ENCODE results near the gene KLHL21. TPM values are rescaled to one million over a fixed set of nuclear protein-coding genes. Genes with fewer than 3 reads are reported as not detected.

Gene KLHL21
- total RNA-seq, 1 experiment from 2014 or later: 12.2 TPM

DNA sequence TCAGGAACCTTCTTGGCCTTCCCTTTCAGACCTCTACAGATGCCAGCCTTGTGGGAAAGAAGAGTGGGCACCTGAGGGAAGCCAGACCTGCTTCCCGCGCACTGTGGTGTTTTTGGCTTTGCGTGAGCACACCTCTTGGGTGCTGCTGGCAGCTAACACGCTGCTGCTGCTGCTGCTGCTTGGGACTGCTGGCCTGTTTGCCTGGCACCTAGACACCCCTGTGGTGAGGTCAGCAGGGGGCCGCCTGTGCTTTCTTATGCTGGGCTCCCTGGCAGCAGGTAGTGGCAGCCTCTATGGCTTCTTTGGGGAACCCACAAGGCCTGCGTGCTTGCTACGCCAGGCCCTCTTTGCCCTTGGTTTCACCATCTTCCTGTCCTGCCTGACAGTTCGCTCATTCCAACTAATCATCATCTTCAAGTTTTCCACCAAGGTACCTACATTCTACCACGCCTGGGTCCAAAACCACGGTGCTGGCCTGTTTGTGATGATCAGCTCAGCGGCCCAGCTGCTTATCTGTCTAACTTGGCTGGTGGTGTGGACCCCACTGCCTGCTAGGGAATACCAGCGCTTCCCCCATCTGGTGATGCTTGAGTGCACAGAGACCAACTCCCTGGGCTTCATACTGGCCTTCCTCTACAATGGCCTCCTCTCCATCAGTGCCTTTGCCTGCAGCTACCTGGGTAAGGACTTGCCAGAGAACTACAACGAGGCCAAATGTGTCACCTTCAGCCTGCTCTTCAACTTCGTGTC, 23.9 kb downstream of the KLHL21 start:
- H3K9me2 ChIP-seq (replicated peaks; ENCODE audit: insufficient read depth, low read length): no peaks in the 10 kb centered on the region
- H4K20me1 ChIP-seq (ENCODE audit: insufficient read depth, low read depth, low read length): peaks cover 9% of the 10 kb centered on the region
- no peaks in the 10 kb centered on the region for H3K36me3 ChIP-seq (ENCODE audit: insufficient read depth, low read length)
- H3K27me3 ChIP-seq (ENCODE audit: low read length): no peaks in the 10 kb centered on the region
- H3K4me1 ChIP-seq (ENCODE audit: low read length): peaks cover 29% of the 10 kb centered on the region
- peak overlapping the region; percentile 84 for H3K4me2 ChIP-seq (ENCODE audit: low read depth, low read length, poor library complexity, severe bottlenecking)
- peak overlapping the region; percentile 67 for H3K9ac ChIP-seq (ENCODE audit: low read length)
- no peak for DNase-seq
- peaks cover 32% of the 10 kb centered on the region for H3K79me2 ChIP-seq (ENCODE audit: low read length)
- H3K27ac ChIP-seq (ENCODE audit: low read length): no peak overlapping the region
- no peaks in the 10 kb centered on the region for H3K9me3 ChIP-seq (ENCODE audit: low read length)
- H2AFZ ChIP-seq (ENCODE audit: low read length): no peak overlapping the region
- peak overlapping the region; percentile 88; the same call in 1 of the 2 replicates for H3K4me3 ChIP-seq (ENCODE audit: low read length)

DNA sequence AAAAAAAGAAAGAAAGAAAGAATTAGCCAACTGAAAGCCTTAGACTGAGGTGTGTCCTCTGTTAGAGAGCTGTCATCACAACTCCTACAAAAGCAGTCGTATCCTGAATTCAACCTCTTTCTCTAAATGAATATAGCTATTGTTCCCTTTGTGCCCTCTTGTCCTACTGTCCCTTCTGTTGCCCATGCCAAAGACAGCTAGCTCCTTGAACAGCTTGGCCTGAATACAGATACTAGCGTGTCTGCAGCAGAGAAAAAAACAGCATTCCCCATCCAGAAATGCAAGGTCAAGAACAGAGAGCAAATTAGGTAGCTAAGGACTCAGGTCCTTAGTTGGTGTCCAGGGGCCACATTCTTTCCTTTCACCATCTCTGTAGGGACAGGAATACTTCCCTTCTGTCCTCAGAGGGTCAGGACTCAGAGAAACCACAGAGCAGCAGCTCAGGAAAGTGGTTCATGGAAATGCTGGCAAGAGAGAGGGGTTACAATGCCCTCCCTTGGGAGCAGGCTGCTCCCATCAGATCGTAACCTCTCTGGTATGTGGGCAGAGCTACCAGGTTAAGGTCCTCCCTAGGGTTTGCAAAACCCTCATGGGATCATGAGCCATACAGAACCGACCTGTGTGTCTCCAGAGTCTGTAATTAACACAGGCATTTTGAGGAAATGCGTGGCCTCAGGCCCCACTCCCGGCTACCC, 24.7 kb downstream of the KLHL21 start:
- Histone ChIP-seq H3K9ac (ENCODE audit: low read length) (no peak overlapping the region), H3K36me3 (ENCODE audit: insufficient read depth, low read length) (no peaks in the 10 kb centered on the region), H3K4me2 (ENCODE audit: low read depth, low read length, poor library complexity, severe bottlenecking) (no peak overlapping the region), H3K4me3 (ENCODE audit: low read length) (no peak overlapping the region), H3K9me2 (replicated peaks; ENCODE audit: insufficient read depth, low read length) (no peaks in the 10 kb centered on the region), H3K4me1 (ENCODE audit: low read length) (peaks cover 29% of the 10 kb centered on the region), H3K79me2 (ENCODE audit: low read length) (peaks cover 32% of the 10 kb centered on the region), H4K20me1 (ENCODE audit: insufficient read depth, low read depth, low read length) (peaks cover 9% of the 10 kb centered on the region), H3K27me3 (ENCODE audit: low read length) (no peaks in the 10 kb centered on the region), H2AFZ (ENCODE audit: low read length) (no peak overlapping the region), H3K27ac (ENCODE audit: low read length) (no peak overlapping the region), H3K9me3 (ENCODE audit: low read length) (no peaks in the 10 kb centered on the region)
- DNase-seq: no peak

DNA sequence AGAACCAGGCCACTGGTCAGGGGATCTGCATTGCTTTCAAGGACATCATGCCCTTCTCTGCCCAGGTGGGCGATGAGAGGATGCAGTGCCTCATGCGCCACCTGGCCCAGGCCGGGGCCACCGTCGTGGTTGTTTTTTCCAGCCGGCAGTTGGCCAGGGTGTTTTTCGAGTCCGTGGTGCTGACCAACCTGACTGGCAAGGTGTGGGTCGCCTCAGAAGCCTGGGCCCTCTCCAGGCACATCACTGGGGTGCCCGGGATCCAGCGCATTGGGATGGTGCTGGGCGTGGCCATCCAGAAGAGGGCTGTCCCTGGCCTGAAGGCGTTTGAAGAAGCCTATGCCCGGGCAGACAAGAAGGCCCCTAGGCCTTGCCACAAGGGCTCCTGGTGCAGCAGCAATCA, 27.9 kb downstream of the KLHL21 start:
- no peaks in the 10 kb centered on the region for H4K20me1 ChIP-seq (ENCODE audit: insufficient read depth, low read depth, low read length)
- peaks cover 11% of the 10 kb centered on the region for H3K4me1 ChIP-seq (ENCODE audit: low read length)
- H3K27me3 ChIP-seq (ENCODE audit: low read length): no peaks in the 10 kb centered on the region; the same call in 1 of the 2 replicates
- H3K4me3 ChIP-seq (ENCODE audit: low read length): no peak overlapping the region
- no peaks in the 10 kb centered on the region; the same call in 1 of the 2 replicates for H3K79me2 ChIP-seq (ENCODE audit: low read length)
- no peak for DNase-seq
- no peak overlapping the region for H2AFZ ChIP-seq (ENCODE audit: low read length)
- H3K9me2 ChIP-seq (replicated peaks; ENCODE audit: insufficient read depth, low read length): no peaks in the 10 kb centered on the region
- no peaks in the 10 kb centered on the region for H3K36me3 ChIP-seq (ENCODE audit: insufficient read depth, low read length)
- no peak overlapping the region for H3K9ac ChIP-seq (ENCODE audit: low read length)
- no peak overlapping the region for H3K27ac ChIP-seq (ENCODE audit: low read length)
- H3K4me2 ChIP-seq (ENCODE audit: low read depth, low read length, poor library complexity, severe bottlenecking): no peak overlapping the region
- peaks cover 3% of the 10 kb centered on the region; the same call in 1 of the 2 replicates for H3K9me3 ChIP-seq (ENCODE audit: low read length)

DNA sequence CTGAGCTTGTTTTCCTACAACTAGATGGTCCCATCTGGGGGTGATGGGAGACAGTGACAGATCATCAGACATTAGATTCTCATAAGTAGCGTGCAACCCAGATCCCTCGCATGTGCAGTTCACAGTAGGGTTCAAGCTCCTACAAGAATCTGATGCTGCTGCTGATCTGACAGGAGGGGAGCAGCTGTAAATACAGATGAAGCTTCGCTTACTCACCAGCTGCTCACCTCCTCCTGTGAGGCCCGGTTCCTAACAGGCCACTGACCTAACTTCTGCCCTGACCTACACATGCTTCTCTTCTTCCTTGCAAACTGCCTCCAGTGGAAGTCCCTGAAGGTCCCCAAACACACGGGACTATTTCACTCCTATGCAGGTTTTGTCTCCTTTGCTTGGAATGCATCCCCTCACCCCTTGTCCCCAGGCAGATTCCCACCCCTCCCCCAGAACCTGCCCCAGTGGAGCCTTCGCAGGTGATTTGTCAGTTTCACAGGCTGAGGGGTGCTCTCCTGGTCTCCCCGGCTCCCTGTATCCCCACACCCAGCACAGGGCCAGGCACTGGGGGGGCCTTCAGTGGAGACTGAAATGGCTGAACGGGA, 28.5 kb downstream of the KLHL21 start:
- no peak overlapping the region for H3K9ac ChIP-seq (ENCODE audit: low read length)
- H3K36me3 ChIP-seq (ENCODE audit: insufficient read depth, low read length): no peaks in the 10 kb centered on the region
- no peaks in the 10 kb centered on the region for H3K79me2 ChIP-seq (ENCODE audit: low read length)
- no peak overlapping the region for H3K27ac ChIP-seq (ENCODE audit: low read length)
- DNase-seq: no peak
- peaks cover 3% of the 10 kb centered on the region; the same call in 1 of the 2 replicates for H3K9me3 ChIP-seq (ENCODE audit: low read length)
- no peaks in the 10 kb centered on the region; the same call in 1 of the 2 replicates for H3K27me3 ChIP-seq (ENCODE audit: low read length)
- H2AFZ ChIP-seq (ENCODE audit: low read length): no peak overlapping the region
- H4K20me1 ChIP-seq (ENCODE audit: insufficient read depth, low read depth, low read length): no peaks in the 10 kb centered on the region
- H3K9me2 ChIP-seq (replicated peaks; ENCODE audit: insufficient read depth, low read length): no peaks in the 10 kb centered on the region
- H3K4me1 ChIP-seq (ENCODE audit: low read length): peaks cover 6% of the 10 kb centered on the region
- no peak overlapping the region for H3K4me2 ChIP-seq (ENCODE audit: low read depth, low read length, poor library complexity, severe bottlenecking)
- no peak overlapping the region for H3K4me3 ChIP-seq (ENCODE audit: low read length)

DNA sequence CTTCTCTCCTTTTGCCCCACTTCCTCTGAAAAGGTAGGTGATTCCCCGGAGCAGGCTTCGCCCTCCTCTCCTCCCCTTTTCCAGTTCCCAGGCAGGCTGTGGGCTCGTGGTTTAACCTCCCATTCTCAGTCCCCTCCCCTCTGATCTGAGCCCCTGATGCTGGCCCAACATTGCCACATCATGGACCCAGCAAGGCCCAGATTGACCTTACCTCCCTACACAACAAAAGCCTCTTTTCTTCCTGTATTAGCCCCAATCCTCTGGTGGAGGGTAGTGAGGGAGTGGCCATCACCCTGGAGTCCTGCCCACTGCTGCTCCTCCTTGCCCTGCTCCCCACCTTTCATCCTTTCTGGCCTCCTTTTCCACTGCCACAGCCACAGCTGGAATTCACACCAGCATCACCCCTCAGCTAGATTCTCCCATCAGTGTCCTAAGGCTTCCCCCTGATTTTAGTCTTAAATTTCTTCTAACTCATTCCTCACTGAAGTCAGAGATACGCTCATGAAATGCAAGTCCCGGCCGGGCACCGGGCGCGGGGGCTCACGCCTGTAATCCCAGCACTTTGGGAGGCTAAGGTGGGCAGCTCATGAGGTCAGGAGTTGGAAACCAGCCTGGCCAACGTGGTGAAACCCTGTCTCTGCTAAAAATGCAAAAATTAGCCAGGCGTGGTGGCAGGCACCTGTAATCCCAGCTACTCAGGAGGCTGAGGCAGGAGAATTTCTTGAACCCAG, 29.9 kb downstream of the KLHL21 start:
- Histone ChIP-seq H4K20me1 (ENCODE audit: insufficient read depth, low read depth, low read length) (no peaks in the 10 kb centered on the region), H3K4me1 (ENCODE audit: low read length) (no peaks in the 10 kb centered on the region), H3K9me2 (replicated peaks; ENCODE audit: insufficient read depth, low read length) (no peaks in the 10 kb centered on the region), H3K9ac (ENCODE audit: low read length) (no peak overlapping the region), H3K36me3 (ENCODE audit: insufficient read depth, low read length) (no peaks in the 10 kb centered on the region), H3K79me2 (ENCODE audit: low read length) (no peaks in the 10 kb centered on the region), H3K27ac (ENCODE audit: low read length) (no peak overlapping the region), H3K4me3 (ENCODE audit: low read length) (no peak overlapping the region), H3K9me3 (ENCODE audit: low read length) (peaks cover 3% of the 10 kb centered on the region; the same call in 1 of the 2 replicates), H3K4me2 (ENCODE audit: low read depth, low read length, poor library complexity, severe bottlenecking) (no peak overlapping the region), H2AFZ (ENCODE audit: low read length) (no peak overlapping the region), H3K27me3 (ENCODE audit: low read length) (no peaks in the 10 kb centered on the region; the same call in 1 of the 2 replicates)
- DNase-seq: no peak

DNA sequence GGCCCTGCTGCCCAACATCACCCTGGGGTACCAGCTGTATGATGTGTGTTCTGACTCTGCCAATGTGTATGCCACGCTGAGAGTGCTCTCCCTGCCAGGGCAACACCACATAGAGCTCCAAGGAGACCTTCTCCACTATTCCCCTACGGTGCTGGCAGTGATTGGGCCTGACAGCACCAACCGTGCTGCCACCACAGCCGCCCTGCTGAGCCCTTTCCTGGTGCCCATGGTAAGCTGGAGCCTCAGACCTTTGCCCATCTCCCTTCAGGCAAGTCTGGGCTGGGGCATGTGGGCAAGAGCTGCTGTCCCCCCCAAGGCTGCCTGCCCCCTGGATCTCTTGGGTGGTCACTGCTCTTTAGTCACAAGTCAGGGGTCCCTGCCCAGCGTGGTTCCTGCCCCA, 31.7 kb downstream of the KLHL21 start:
- DNase-seq: no peak
- Histone ChIP-seq H3K9me3 (ENCODE audit: low read length) (peaks cover 3% of the 10 kb centered on the region; the same call in 1 of the 2 replicates), H3K4me2 (ENCODE audit: low read depth, low read length, poor library complexity, severe bottlenecking) (no peak overlapping the region), H3K79me2 (ENCODE audit: low read length) (no peaks in the 10 kb centered on the region), H3K27ac (ENCODE audit: low read length) (no peak overlapping the region), H3K9me2 (replicated peaks; ENCODE audit: insufficient read depth, low read length) (no peaks in the 10 kb centered on the region), H3K9ac (ENCODE audit: low read length) (no peak overlapping the region), H2AFZ (ENCODE audit: low read length) (no peak overlapping the region), H3K4me3 (ENCODE audit: low read length) (no peak overlapping the region), H3K27me3 (ENCODE audit: low read length) (no peaks in the 10 kb centered on the region; the same call in 1 of the 2 replicates), H3K4me1 (ENCODE audit: low read length) (no peaks in the 10 kb centered on the region), H4K20me1 (ENCODE audit: insufficient read depth, low read depth, low read length) (no peaks in the 10 kb centered on the region), H3K36me3 (ENCODE audit: insufficient read depth, low read length) (no peaks in the 10 kb centered on the region)

DNA sequence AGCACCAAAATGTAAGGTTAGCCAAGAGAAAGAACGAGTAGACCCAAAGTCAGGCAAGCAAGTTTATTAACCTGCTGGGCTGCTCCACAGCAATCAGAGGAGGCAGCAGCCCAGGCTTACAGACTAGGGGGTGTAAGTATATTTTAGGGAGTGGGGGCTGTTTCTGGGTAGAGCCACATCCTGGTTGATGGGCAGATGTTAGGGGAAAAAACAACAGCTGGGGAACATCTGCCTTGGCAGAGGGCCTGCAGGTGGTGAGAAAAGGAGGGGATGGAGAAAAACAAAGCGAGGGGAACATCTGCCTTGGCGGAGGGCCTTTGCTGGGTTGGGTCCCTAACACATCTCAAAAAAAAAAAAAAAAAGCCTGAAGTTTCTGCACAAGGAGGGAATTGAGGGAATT, 32.6 kb downstream of the KLHL21 start:
- Histone ChIP-seq H3K9me2 (replicated peaks; ENCODE audit: insufficient read depth, low read length) (no peaks in the 10 kb centered on the region), H3K27me3 (ENCODE audit: low read length) (no peaks in the 10 kb centered on the region; the same call in 1 of the 2 replicates), H4K20me1 (ENCODE audit: insufficient read depth, low read depth, low read length) (no peaks in the 10 kb centered on the region), H3K4me1 (ENCODE audit: low read length) (no peaks in the 10 kb centered on the region), H3K4me2 (ENCODE audit: low read depth, low read length, poor library complexity, severe bottlenecking) (no peak overlapping the region), H3K36me3 (ENCODE audit: insufficient read depth, low read length) (no peaks in the 10 kb centered on the region), H3K27ac (ENCODE audit: low read length) (no peak overlapping the region), H2AFZ (ENCODE audit: low read length) (no peak overlapping the region), H3K9me3 (ENCODE audit: low read length) (peaks cover 3% of the 10 kb centered on the region; the same call in 1 of the 2 replicates), H3K79me2 (ENCODE audit: low read length) (no peaks in the 10 kb centered on the region), H3K4me3 (ENCODE audit: low read length) (no peak overlapping the region), H3K9ac (ENCODE audit: low read length) (no peak overlapping the region)
- DNase-seq: no peak

Measured in Karpas-422 (cell line).